Measurements from ENCODE around the gene VIPR2. TPM values are rescaled to one million over a fixed set of nuclear protein-coding genes. Genes with fewer than 3 reads are reported as not detected.
"Not testable (repeated sequence)": the region's sequence is repeated elsewhere in the genome, so short reads cannot be mapped to it uniquely, and the experiment has no call there.

The VIPR2 gene
- total RNA-seq, 1 donor from 2014 or later, result 2.0 TPM

- ATAC-seq (no peak), DNase-seq (ENCODE audit: low spot score) (no peak)
- intact Hi-C loops (cut with DNase I), result no loop called here
Measured at GRCh38 chr7:159083698-159084068, 61.0 kb downstream of the VIPR2 start.

DNA sequence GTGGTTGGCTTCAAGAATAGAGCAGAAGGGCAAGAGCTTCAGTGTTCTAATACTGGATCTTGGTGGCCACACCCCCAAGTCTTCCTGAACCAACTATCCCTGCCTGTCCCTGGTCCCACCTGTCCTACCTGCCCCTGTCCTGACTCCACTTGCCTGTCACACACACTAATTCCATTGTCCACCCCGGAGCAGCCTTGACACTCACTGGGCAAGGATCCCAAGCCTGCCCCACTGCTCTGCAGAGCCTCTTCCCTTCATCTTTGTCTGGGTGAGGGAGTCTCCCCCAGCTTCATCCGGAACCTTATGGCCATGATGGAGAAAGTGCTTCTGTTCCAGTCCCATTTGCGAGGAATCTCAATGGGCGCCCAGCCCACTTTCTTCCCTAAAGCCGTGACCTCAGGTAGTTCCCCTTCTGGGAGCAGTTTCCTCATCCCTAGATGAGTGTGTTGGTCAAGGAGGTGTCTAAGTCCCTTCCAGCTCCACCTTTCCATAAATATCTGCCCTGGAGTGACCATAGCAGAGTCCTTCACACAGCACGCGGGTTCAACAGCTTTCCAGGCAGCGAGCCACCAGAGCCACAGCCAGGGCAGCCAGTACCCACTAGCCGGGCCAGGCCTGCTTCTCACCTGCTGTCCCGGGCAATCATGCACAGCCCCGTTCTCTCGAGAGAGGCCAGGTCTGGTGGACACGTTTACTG lies 61.5 kb downstream of the VIPR2 start:
- intact Hi-C loops (cut with DNase I), result no loop called here
- ATAC-seq (no peak), DNase-seq (ENCODE audit: low spot score) (peak; percentile 31)

DNA sequence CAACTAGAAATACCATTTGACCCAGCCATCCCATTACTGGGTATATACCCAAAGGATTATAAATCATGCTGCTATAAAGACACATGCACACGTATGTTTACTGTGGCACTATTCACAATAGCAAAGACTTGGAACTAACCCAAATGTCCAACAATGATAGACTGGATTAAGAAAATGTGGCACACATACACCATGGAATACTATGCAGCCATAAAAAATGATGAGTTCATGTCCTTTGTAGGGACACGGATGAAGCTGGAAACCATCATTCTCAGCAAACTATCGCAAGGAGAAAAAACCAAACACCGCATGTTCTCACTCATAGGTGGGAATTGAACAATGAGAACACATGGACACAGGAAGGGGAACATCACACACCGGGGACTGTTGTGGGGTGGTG lies 62.6 kb downstream of the VIPR2 start:
- ATAC-seq; intact Hi-C loops (cut with DNase I); DNase-seq (ENCODE audit: low spot score): not testable (repeated sequence)

DNA sequence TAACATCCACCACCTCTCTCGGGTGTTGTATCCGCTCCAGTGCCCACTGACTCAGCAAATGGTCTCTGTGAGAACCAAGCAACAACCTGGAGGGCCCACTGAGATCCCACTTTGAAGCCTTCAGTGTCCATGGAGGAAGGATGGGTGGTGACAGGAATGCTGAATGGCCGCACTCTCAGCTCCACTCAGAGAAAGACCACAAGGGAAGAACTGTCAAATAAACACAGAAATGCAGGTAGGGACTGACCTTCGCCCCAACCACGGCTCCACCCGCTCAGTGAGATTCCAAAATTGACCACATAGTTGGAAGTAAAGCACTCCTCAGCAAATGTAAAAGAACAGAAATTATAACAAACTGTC lies 65.8 kb downstream of the VIPR2 start:
- DNase-seq (ENCODE audit: low spot score) (no peak), ATAC-seq (no peak)
- intact Hi-C loops (cut with DNase I), result no loop called here

DNA sequence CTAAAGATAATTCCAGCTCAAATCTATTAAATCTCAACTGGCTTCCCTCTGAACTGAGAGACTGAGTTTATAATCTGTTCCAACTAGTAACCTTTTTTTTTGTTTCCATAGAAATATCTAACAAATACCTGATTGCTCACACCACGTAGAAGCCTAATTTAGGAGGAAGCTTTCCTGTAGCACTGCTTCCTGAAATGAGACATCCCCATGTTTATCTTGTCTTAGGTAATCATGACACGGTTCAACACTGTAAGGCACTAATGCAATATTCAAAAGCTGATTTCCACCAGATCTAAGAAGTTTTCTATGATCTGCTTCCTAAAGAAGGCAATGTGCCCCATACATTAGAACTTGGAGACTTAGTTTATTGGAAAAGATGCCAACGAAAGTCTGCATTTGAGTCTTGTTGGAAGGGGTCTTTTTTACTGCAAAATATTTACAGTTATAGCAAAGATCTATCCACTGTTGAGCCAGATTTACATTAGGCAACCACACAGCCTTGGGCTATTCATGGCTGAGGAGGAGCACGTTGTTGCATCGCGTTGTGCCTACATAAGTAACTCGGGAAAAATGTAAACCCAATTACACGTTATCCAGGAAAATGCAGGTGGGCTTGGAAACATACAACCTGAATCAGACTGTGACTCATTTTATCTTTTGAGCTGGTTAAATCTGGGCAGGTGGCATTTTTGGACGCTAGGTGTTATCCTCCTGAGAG lies 66.3 kb downstream of the VIPR2 start:
- DNase-seq (ENCODE audit: low spot score) (no peak), ATAC-seq (no peak)
- intact Hi-C loops (cut with DNase I), result no loop called here

DNA sequence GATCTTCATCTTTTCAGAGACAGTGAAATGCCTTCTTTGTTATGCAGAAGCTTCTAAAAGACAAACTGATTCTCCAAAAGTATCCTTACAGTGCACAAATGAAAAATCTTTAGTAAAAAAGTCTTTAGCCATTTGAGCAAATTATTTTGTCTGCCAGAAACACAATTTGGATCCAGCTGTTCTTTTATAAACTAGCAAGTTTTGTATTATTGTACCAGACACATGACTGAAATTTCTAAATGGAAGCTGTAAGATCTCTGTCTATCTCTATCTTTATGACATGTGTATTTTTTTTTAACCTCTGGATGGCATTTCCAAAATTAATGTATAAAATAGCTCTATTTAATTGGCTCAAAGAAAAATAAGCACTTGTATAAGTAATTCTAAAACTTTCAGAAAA lies 68.3 kb downstream of the VIPR2 start:
- no peak for DNase-seq (ENCODE audit: low spot score)
- no peak for ATAC-seq
- intact Hi-C loops (cut with DNase I), result no loop called here

DNA sequence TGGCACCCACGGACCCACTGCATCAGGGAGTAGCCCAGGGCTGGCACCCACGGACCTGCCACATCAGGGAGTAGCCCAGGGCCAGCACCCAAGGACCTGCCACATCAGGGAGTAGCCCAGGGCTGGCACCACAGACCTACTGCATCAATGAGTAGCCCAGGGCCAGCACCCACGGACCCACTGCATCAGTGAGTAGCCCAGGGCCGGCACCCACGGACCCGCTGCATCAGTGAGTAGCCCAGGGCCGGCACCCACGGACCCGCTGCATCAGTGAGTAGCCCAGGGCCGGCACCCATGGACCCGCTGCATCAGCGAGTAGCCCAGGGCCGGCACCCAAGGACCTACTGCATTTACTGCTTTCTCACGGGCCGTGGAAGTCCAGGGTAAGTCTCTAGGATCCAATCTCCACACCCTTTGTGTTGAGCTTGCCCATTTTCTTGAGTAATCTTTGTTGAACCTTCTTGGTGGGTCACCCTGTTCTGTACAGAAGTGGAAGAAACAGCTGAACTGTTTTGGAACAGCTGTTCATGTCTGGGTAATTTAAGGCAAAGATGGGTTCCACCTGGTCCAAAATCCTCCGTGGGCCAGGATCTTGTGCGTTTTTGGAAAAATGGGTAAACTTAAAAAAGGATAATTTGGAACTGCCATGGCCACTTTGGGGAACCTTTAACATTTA lies 69.0 kb downstream of the VIPR2 start:
- intact Hi-C loops (cut with DNase I), result no loop called here
- DNase-seq (ENCODE audit: low spot score) (no peak), ATAC-seq (no peak)

GRCh38 chr7:159071260-159071659 lies 73.4 kb downstream of the VIPR2 start:
- intact Hi-C loops (cut with DNase I), result no loop called here
- ATAC-seq (no peak), DNase-seq (ENCODE audit: low spot score) (no peak)

GRCh38 chr7:159070431-159071148 lies 74.1 kb downstream of the VIPR2 start:
- intact Hi-C loops (cut with DNase I), result no loop called here
- ATAC-seq (no peak), DNase-seq (ENCODE audit: low spot score) (no peak)

GRCh38 chr7:159068893-159069448 lies 75.7 kb downstream of the VIPR2 start:
- ATAC-seq (peak; percentile 13), DNase-seq (ENCODE audit: low spot score) (no peak)
- intact Hi-C loops (cut with DNase I), result no loop called here

- ATAC-seq (peak; percentile 92), DNase-seq (ENCODE audit: low spot score) (no peak)
- intact Hi-C loops (cut with DNase I), result no loop called here
Measured at GRCh38 chr7:159068488-159068811, 76.2 kb downstream of the VIPR2 start.

- intact Hi-C loops (cut with DNase I), result no loop called here
- DNase-seq (ENCODE audit: low spot score) (no peak), ATAC-seq (peak; percentile 23)
Measured at GRCh38 chr7:159067576-159068487, 76.8 kb downstream of the VIPR2 start.

- ATAC-seq (no peak), DNase-seq (ENCODE audit: low spot score) (no peak)
- intact Hi-C loops (cut with DNase I), result no loop called here
Measured at GRCh38 chr7:159066816-159067575, 77.7 kb downstream of the VIPR2 start.

GRCh38 chr7:159065852-159066480 lies 78.7 kb downstream of the VIPR2 start:
- DNase-seq (ENCODE audit: low spot score), result no peak
- no peak for ATAC-seq
- intact Hi-C loops (cut with DNase I), result no loop called here

- no peak for DNase-seq (ENCODE audit: low spot score)
- no peak for ATAC-seq
- intact Hi-C loops (cut with DNase I), result no loop called here
Measured at GRCh38 chr7:159064816-159065510, 79.7 kb downstream of the VIPR2 start.

DNA sequence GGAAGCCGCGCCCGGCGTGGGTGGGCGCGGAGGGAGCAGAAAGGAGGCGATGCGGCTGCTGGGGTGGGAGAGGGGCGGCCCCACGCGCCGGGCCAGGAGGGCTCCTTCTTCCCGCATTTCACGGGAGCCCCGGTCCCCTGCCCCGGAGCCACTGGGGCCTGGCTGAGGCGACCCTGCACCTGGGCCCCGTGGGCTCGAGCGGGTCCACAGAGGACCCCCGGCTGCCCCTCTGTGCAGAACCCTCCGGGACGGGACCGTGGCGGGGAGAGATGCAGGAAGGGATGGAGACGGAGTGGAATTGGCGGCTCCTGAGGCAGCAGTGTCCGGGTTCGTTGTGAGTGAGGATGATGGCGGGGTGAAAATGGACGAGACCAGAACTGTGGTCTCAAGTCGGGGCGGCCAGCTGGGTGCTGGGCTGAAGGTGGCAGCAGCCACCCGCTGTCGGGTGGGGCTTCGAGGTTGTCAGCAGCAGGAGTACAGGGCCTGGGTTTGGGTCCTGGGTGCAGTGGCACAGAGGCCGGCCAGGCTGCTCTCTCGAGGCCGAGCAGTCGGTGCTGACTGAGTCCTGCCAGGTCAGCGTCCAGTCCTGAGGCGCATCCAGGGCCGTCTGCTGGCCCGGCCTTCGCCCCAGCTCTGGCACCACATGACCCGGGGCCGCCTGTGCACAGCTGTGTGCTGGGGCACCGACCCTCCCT lies 80.4 kb downstream of the VIPR2 start:
- intact Hi-C loops (cut with DNase I), result no loop called here
- ATAC-seq (no peak), DNase-seq (ENCODE audit: low spot score) (no peak)

All from sciatic nerve (tissue), 2 donors.